GM12873 (cell line): ENCODE measurements around the gene C4BPA.
A peak's percentile ranks its signal among the peaks of the same experiment; 100 is the strongest.

Experiments used
- CTCF ChIP-seq: IDR thresholded peaks from 2 replicates; pipeline ENCODE4 v1.5.1; 2012; ENCODE audit warnings: low read depth, mild to moderate bottlenecking, moderate library complexity, low read length, control low read depth; ENCODE audit not compliant: insufficient read depth; ENCODE audit errors: missing control alignments

C4BPA gene

DNA sequence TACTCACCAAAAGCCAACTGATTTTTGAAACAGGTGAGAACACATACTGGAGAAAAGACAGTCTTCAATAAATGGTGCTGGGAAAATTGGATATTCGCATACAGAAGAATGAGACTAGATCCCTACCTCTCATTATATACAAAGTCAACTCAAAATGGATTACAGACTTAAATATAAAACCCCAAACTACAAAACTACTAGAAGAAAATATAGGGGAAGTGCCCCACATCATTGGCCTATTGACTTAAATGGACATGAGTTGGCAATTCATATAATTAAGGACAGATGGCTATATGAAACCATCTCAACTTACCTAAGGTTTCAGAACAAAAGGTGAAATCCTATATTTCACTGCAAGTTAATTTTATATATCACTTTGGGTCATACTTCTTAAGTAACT, 60.1 kb downstream of the C4BPA start:
- TF ChIP-seq CTCF, result no peak

DNA sequence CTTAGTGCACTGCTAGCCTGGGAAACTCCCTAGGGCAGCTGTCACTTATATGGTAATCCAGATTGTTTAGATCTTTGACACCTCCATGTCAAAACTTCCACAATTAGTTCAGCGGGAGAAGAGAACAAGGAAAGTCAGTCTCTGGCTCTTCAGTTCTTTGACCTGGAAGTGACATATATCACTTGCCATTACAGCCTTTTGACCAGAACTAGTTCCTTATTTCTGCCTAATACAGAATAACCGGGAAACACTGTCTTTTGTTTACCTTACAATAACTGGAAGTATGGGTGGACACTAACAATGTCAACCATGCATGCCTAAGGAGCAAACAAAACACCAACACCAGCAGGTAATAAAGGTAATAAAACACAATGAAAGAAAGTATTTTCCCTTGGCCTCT, 68.3 kb downstream of the C4BPA start:
- no peak for TF ChIP-seq CTCF

- no peak for TF ChIP-seq CTCF
Observed at GRCh38 chr1:207172885-207173284, 68.9 kb downstream of the C4BPA start.

- no peak for TF ChIP-seq CTCF
Observed at GRCh38 chr1:207173396-207173795, 69.4 kb downstream of the C4BPA start.

GRCh38 chr1:207174913-207175312, 70.9 kb downstream of the C4BPA start:
- no peak for TF ChIP-seq CTCF

DNA sequence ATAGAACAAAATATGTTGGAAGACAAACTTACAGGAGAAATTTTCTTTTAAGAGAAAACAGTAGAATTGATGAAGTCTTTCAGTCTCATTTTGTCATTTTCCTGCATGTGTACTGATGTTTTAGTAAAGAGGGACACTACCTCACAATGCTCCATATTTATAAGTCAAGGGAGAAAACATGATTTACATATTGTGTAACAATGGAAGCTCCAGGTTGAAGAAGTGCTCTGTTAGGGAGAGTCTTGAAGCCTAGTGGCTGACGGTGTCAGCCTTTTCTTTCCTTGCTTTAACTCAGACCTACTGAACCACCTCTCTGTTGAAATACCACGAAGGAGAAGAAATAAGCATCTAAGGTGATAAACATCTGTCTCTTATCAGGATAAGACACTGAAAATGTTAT, 75.0 kb downstream of the C4BPA start:
- TF ChIP-seq CTCF, result no peak

DNA sequence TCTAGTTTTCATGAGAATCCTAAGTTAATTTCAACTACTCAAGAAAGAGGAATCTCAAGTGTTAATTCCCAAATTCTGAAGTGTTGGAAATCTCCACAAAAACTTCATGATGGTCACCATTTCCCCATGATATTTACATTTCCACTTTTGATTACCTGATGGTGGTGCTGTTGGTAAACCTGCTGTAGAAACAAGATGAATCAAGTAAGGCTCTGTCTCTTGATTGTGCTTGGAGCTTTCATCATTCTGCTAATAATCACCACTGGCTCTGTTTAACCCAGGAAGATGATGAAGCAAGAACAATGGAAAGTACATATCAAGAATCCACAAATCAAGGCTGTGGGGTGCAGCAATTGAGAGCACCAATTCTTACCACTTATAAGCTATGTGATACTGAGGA, 77.8 kb downstream of the C4BPA start:
- peak; percentile 17 for TF ChIP-seq CTCF
